ENCODE measurements around the gene RPS18. TPM values are rescaled to one million over a fixed set of nuclear protein-coding genes. Genes with fewer than 3 reads are reported as not detected.

The RPS18 gene
- total and polyA plus RNA-seq, 4 donors, result 742 to 1,432 (median 1,060) TPM

- Histone ChIP-seq H3K27me3 (ENCODE audit: control insufficient read depth in 4 of 4, insufficient read depth in 4 of 4, low read length in 3 of 4) (no peaks in the 10 kb centered on the region), H3K9ac (ENCODE audit: low read depth in 1 of 2, low read length in 2 of 2) (no peak overlapping the region), H3K4me3 (ENCODE audit: low read depth in 1 of 3, low read length in 3 of 3) (no peak overlapping the region), H3K27ac (ENCODE audit: low read depth in 1 of 2, low read length in 2 of 2) (no peak overlapping the region), H3K9me3 (ENCODE audit: control insufficient read depth in 4 of 4, low read length in 3 of 4) (no peaks in the 10 kb centered on the region), H3K4me1 (ENCODE audit: control insufficient read depth in 4 of 4, insufficient read depth in 4 of 4, low read length in 3 of 4) (peaks cover 10 to 23% (median 20%) of the 10 kb centered on the region in 4 donors), H3K36me3 (ENCODE audit: control insufficient read depth in 4 of 4, insufficient read depth in 3 of 4, low read depth in 1 of 4, low read length in 3 of 4) (peaks cover 4 to 45% (median 17%) of the 10 kb centered on the region in 4 donors)
- no peak for DNase-seq (ENCODE audit: low spot score)
- TF ChIP-seq RXRA (IDR thresholded peaks at IDR 0.05) (no peak), HNF4G (IDR thresholded peaks at IDR 0.05) (no peak), EGR1 (IDR thresholded peaks at IDR 0.05; ENCODE audit: low read depth in 2 of 2) (no peak), YY1 (IDR thresholded peaks at IDR 0.05) (no peak), FOXA2 (IDR thresholded peaks at IDR 0.05) (no peak), CTCF (IDR thresholded peaks at IDR 0.05; ENCODE audit: low read depth, low read length, missing input control) (no peak), HNF4A (conservative IDR thresholded peaks at IDR 0.05) (no peak), TAF1 (conservative IDR thresholded peaks at IDR 0.05) (no peak), FOXA1 (IDR thresholded peaks at IDR 0.05) (no peak), JUND (IDR thresholded peaks at IDR 0.05) (no peak), SP1 (IDR thresholded peaks at IDR 0.05) (no peak), NR2F2 (IDR thresholded peaks at IDR 0.05) (no peak), GABPA (IDR thresholded peaks at IDR 0.05 in 1 of 2, conservative IDR thresholded peaks at IDR 0.05 in 1 of 2) (no peak), REST (IDR thresholded peaks at IDR 0.05) (no peak), RAD21 (IDR thresholded peaks at IDR 0.05) (no peak), ZBTB33 (IDR thresholded peaks at IDR 0.05) (no peak)
- TF ChIP-seq, protein P1, sequence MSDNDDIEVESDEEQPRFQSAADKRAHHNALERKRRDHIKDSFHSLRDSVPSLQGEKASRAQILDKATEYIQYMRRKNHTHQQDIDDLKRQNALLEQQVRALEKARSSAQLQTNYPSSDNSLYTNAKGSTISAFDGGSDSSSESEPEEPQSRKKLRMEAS (IDR thresholded peaks at IDR 0.05), result no peak
- TF ChIP-seq, protein P2, sequence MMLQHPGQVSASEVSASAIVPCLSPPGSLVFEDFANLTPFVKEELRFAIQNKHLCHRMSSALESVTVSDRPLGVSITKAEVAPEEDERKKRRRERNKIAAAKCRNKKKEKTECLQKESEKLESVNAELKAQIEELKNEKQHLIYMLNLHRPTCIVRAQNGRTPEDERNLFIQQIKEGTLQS (IDR thresholded peaks at IDR 0.05), result no peak
- WGBS, result 93% methylated on average over 22 of the region's 22 CpGs
Observed at GRCh38 chr6:33286946-33287914, 15.4 kb downstream of the RPS18 start.
